Activated gamma-delta T cell treated with anti-CD3 and anti-CD28 coated beads, Interleukin-2, amount 50 U/mL, for 16 hours (primary cell): ENCODE measurements around the gene CNNM4.
"Not testable (repeated sequence)": the region's sequence is repeated elsewhere in the genome, so short reads cannot be mapped to it uniquely, and the experiment has no call there.

Experiments
- DNase-seq: peaks from one replicate; pipeline ENCODE4 v3.0.0-alpha.2; 2020; ENCODE audit warnings: low read depth

CNNM4 gene

DNA sequence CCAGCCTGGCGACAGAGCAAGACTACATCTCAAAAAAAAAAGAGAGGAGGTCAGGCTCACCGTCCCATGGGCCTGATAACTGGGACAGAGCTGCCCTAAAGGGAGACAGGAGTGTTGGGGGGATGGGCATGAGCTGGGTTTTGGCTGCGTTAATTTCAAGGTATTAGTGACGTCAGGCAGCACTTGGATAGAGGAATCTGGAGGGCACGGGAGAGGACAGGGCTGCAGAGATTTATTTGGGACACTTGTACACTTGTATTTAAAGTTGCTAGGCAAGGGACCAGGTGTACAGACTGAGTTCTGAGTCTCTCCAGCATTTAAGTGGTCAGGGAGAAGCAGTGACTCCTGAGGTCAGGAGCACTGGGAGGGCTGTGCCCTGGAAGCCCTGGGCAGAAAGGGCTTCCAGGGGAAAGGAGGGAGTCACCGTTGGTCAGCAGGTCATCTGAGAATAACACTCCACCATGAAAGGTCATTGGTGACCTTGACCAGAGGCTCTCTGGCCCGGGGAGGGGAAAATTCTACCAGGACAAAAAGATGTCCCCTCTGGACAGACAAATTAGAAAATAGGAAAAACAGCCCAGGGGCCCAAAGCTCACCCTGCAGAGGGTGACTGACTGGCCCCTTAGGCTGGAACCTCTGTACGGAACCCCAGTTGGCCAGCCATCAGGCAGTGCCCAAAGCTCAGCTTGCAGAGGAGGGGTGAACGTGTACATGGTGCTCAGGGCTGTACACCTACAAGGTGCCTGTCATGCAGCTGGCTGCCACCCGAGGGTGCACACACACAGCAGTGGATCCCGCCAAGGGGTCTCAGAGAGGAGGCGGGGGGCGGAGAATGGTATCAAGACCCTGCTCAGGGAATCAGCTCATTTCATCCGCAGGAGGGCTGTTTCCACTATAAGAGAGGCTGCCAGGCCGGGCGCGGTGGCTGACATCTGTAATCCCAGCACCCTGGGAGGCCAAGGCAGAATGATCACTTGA, 32.4 kb downstream of the CNNM4 start:
- DNase-seq, result no peak

DNA sequence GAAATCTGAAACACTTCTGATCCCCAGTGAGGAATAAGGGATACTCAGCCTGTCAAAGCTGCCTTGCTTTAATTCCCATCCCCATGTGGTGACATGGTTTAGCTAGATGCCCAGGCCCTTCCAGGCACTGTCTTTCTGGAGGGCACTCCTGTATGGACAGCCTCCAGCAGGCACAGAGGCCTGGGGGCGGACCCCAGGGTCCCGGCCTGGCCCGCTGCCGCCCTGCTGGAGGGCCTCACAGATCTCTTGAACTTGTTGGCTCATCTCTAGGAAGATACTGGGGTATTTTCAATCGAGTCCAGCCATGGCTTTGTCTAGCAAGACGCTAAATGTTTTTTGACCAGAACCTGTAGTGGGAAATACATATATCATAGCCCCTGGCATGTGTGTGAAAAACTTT, 34.4 kb downstream of the CNNM4 start:
- no peak for DNase-seq

DNA sequence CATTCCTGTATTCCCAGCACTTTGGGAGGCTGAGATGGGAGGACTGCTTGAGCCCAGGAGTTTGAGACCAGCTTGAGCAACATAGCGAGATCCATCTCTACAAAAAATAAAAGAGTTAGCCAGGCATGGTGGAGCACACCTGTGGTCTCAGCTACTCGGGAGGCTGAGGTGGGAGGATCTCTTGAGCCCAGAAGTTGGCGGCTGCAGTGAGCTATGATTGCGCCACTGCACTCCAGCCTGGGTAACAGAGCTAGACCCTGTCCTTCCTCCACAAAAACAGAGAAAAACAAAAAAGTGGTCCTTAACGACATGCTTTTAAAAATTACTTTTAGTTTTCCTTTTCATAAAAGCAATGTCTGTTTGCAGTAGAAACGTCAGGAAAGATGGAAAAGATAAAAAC, 35.8 kb downstream of the CNNM4 start:
- DNase-seq, result not testable (repeated sequence)

DNA sequence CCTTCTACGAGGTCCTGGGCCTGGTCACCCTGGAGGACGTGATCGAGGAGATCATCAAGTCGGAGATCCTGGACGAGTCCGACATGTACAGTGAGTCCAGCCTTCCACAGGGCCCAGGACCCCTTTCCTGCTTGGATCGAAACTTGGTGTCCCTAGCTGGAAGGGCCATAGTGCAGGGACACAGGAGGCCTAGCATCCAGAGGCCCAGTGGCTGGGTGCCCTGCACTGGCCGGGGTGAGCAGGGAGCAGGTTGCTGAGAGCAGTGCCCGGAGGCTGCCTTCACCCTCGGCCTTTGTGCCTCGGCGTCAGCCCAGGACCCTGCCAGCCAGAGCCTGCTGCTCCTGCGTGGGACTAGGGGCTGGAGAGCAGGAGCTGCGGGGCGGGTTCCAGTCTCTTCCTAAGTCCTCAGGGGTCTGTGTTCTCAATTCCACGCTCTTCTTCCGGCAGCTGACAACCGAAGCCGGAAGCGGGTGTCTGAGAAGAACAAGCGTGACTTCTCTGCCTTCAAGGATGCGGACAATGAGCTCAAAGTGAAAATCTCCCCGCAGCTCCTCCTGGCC, 36.4 kb downstream of the CNNM4 start:
- no peak for DNase-seq

DNA sequence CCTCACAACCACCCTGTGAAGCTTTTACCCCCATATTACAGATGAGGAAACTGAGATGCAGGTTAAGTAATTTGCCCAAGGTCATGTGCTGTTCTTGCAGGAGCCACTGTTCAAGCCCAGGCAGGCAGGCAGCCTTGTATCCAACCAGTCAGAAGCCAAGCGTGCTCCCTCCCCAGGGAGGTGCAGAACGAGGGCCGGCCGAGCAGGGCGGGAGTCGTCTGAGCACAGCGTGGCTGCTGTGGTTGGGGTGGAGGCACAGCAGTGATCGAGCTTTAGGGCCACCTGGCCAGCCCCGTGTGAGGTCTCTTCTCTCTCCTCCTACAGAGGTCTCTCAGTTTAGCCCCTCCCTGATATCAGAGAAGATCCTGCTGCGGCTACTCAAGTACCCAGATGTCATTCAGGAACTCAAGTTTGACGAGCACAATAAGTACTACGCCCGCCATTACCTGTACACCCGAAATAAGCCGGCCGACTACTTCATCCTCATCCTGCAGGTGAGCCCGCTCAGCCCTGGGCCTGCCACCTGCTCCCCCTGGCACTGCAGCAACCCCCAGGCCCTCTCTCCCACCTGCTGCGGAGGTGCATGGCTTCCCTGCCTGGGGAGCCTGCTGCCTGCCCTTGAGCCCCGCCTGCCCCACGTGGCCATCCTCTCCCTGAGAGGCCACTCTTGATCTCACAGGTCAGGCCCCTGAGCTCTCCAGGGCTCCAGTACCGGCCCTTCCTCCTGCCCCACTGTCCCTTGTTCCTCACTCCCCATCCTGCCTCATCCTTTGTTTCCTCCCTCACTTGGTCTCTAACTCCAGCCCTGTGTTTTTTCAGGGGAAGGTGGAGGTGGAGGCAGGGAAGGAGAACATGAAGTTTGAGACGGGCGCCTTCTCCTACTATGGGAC, 38.3 kb downstream of the CNNM4 start:
- DNase-seq, result no peak

DNA sequence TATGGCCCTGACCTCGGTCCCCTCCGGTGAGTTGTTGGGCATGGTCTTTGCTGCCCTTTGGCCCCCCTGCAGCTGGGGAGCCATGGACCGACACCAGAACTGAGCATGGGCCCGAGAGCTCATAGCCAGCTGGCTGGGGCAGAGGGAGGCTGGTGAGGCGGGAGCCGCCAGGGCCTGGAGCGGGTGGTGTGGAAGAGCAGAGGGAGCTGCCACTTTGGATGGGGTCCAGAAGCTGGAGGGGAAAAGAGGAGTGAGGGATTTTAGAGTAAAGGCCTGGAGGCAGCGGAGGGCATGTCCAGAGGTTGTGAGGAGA, 38.9 kb downstream of the CNNM4 start:
- DNase-seq, result no peak

DNA sequence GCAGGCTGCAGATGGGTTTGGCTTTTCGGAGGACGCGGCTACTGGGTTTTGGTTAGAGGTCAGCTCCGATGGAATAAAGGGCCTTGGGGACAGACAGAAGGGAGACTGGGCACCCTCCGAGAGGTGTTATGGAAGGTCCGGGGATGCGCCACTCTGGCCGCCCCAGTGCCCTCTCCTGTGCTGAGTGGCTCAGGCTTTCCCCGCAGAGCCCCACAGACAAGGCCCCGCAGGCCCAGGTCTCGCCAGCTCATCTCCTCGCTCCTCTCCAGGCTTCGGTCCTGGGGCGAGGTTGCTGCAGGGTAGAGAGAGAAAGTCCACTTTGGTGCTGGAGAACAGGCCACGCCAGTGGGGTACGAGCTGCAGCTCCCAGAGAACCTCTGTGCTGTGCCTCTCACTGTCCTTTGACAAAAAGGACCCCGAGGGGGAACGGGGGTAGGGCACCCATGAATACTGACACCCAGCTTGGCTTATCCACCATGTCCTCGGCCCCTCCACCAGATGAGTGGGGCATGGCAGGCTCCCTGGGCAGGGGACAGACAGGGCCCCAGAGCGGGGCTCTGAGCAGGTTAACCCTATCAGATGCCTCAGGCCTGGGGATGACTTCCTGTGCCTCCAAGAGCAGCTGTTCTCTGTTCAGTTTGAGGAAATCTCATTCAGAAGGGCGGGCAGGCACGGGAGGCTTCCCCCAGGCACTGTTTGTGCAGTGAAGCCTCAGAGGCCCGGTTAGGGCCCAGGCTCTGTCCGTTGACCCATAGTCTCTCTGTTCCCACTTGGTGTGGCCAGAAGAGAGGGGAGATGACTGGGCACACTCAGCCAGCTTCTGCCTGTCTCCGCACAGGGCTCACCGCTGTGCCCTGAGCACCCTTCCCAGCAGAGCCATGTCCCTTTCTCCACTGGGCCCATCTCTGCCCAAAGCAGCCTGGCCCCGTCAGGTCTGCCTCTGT, 39.6 kb downstream of the CNNM4 start:
- DNase-seq, result no peak

DNA sequence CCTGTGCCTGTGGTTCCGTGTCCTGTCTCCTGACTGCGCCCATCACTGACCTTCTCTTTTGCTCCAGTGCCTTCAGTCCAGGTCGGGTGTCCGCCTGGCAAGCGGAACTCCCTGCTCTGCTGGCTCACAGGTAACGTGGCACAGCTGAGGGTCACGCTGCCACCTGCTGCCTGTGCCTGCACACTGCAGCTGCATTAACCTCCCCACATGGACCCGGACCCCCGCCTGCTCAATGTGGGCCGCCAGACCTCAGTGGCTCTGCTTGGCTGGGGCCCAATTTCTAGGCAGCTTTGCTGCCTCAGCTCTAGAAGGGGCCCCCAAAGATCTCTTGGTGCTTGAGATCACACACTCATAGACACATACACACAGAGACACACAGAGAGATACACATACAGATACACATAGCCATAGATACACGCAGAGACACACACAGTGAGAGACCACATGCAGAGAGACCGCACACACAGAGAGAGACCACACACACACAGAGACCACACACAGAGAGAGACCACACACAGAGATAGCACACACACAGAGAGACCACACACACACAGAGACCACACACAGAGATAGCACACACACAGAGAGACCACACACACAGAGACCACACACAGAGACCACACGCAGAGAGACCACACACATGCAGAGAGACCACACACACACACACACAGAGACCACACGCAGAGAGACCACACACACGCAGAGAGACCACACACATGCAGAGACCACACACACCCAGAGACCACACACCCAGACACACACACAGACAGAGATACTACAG, 40.5 kb downstream of the CNNM4 start:
- peak; percentile 63 for DNase-seq

DNA sequence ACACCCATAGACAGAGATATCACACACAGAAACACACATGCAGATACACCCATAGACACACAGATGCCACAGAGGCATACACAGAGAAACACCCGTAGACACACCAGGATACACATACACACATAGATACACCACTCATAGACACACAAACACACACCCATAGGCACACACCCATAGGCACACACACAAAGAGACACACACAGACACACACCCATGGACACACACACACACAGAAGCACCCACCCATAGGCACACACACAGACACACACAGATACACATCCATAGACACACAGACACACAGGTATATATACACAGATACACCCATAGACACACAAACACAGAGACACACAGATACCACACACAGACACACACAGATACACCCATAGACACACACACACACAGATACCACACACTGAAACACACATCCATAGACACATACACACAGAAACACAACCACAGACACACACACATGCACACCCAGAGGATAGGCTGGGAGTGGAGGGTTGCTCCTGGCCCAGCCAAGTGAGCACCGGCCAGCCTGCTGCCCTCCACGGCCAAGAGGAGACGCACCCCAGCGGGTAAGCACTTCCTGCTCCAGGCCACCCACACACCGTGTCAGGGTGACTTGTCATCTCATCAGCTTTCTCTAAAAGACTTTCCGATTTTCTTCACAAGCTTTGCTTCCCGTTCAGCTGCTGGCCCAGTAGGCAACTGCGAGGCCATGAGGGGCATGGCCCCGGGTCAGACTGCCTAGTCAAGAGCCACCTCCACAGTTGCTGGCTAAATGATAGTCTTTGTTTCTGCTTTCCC, 41.3 kb downstream of the CNNM4 start:
- DNase-seq, result peak; percentile 22

DNA sequence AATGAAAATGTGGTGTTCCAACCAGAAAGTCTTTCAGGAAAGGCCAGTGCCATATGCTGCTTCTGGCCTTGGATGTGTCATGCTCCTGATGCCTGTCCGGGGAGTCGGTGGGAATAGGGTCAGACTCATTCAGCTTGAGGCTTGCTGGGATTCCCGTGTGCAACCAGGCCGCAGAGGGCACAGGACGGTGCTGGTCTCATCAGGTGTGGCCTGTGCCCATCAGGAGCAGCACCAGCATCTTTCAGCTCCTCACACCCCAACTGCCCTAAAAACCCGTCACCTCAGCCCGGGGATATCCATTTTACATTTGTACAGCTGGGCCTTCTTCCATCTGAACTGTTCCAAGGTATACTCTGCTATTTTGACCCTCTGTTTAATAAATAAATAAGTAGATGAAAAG, 42.0 kb downstream of the CNNM4 start:
- DNase-seq, result no peak

DNA sequence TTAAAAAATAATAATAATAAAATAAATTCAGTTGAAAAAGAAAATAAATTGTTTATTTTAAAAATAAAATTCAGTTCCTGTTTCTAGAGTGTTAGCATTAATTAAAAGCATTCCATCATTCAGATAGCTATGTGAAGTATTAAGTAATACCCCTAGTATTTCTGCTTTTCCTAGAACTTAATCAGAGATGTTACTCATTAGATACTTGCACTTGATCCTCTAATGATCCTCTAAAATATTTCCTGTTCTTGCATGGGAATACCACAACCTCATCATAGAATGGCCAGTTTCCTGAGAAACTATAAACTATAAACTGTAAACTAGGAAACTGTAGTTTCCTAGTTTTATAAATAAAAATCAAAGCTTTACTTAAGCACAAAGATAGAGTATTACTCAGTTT, 44.3 kb downstream of the CNNM4 start:
- DNase-seq, result no peak

DNA sequence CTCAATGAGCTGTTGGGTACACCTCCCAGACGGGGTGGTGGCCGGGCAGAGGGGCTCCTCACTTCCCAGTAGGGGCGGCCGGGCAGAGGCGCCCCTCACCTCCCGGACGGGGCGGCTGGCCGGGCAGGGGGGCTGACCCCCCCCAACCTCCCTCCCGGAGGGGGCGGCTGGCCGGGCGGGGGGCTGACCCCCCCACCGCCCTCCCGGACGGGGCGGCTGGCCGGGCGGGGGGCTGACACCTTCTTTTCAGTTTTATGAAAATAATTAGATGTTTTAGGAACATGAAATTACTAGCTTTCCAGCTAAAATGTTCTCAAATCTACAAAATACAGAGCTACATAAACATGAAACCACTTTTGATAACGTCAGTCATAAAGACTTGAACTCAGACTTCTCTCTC, 45.2 kb downstream of the CNNM4 start:
- not testable (repeated sequence) for DNase-seq

DNA sequence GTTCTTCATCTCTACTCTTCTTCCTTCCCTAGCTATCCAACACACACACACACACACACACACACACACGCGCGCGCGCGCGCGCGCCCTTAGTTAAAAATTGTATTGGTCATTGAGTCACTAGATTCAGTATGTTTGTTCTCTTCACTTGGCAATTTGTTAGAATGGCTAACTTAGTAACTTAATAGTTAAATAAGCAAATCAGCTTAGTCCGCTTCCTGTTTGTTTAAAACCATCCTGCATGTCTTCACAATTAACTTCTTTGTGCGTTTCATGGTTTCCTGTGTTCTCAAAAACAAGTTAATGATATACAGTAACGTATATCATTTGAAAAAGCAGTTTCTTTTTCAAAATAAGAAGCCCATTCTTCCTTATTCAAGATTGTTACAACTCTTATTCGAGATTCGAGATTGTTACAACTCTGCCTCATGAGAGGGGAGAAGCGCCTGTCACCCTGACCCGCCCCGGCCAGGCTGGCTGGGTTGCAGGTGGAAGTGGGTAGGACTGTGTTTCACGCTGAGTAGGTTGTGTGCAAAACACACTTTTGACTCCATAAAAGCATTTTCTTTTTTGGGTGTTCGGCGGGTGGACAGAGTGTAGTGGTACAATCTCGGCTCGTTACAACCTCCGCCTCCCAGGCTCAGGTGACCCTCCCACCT, 45.9 kb downstream of the CNNM4 start:
- peak; percentile 29 for DNase-seq

DNA sequence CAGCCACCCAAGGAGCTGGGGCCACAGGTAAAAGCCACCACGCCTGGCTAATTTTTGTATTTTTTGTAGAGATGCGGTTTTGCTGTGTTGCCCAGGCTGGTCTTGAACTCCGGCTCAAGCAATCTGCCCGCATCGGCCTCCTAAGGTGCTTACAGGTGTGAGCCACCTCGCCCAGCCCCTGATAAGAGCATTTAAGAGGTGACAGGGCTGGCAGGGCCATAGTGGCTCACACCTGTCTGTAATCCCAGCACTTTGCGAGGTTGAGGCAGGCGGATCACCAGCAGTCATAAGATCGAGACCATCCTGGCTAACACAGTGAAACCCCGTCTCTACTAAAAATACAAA, 46.4 kb downstream of the CNNM4 start:
- DNase-seq, result no peak

DNA sequence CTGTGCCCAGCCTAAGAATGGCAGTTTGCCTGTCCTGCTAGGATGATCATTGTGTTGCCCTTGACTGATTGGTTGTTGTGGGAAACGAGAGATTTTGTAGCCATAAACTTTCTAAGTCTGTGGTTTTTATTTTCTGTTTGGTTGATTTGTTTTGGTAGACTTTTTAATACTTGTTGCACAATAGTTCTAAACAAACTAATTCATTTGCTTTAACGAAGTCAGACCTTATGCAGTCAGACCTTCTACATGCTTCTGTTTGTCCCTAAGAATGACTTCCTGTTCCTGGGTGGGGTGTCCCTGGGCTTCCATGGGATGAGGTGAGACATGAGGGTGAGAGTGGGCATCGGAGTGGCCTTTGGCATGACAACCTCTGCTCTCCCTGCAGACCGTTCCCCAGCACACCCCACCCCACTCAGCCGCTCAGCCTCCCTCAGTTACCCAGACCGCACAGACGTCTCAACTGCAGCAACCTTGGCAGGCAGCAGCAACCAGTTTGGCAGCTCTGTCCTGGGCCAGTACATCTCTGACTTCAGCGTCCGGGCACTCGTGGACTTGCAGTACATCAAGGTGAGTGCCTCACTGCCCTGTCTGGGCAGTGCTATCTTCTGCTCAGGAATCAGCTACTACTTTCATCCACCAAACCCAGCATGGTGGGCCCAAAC, 47.6 kb downstream of the CNNM4 start:
- DNase-seq, result no peak

DNA sequence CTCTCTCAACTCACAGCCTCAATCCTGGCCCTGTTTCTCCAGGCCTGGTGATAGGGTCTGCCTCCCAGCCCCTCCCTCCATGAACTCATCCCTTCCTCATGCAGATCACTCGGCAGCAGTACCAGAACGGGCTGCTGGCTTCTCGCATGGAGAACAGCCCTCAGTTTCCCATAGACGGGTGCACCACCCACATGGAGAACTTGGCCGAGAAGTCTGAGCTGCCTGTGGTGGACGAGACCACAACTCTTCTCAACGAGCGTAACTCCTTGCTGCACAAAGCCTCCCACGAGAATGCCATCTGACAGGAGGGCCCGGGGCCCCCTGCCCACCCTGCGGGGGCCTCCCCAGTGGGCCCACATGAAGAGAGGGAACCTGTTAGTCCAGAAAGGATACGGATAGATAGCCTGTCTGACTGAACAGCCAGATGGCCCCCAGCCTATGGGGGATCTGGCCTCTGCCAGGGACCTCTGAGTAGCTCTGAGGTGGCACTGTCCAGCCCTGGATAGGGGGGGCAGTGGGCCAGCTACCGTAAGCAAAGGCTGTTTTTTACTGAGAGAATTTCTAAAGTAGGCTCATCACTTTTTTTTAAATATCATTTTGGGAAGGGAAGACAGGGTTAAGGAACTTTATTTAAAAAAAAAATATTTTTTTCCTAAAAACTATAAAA, 48.6 kb downstream of the CNNM4 start:
- no peak for DNase-seq

DNA sequence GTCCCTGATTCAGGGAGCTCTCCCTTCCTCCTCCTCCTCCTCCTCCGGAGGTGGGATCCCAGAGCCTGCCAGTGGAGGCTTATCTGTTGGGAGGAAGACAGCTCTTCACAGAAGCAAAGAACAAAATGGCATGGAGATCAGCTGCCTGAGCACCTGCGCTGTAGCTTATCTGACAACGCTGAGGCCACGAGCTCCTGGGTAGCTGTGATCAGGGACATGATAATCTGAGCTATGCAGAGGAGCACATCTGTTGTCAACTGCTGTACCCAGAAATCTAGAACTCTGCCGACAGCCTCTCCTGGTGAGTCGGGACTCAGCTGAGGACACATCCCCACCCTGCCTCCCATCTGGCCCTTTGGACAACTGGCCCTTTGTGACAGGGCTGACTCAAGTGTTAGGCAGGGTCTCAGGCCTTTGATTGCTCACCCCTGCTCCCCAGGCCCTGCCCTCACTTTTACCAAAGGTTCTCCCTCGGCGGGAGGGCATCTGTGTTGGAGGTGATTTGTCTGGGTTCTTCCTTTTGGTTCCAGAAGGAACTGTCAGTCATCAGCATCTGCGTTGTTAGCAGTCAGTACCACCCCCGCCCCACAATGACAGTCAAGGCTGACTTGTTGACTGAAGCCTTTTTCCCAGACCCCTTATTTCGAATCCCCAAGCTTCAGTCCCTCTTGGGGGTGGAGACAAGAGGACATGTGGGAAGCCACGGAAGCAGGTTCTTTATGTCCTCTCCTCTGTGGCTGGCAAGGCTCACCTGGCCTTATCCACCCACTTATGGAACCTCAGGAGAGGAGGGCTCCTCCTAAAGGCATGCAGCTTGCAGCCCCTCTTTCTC, 49.5 kb downstream of the CNNM4 start:
- DNase-seq, result no peak

DNA sequence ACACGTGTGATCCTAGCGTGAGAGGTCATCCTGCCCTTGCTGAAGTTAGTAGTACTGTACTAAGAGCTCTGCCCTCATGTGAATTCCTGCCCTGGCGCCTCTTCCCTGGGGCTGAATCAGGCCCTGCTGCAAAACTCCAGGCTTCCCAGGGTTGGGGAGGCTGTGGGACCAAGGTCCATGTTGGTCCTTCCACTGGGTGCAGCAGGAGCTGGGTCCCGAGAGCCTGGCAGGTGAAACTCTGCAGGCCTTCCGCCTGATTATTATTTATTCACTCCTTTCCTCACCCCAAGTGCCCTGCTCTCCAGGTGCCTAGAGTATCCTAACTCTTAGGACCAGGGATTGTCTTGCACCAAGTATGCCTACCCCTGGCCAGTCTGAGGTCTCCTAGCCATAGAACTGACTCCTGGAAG, 50.1 kb downstream of the CNNM4 start:
- DNase-seq, result no peak
